HG02763 (cell line): ENCODE measurements around the gene CRACR2B.

Experiments used
- ATAC-seq: cut with Tn5 transposase; IDR thresholded peaks from one replicate; pipeline ENCODE4 v1.9.1; 2021; ENCODE audit warnings: mild to moderate bottlenecking, moderate library complexity; ENCODE audit not compliant: unreplicated experiment

CRACR2B gene

DNA sequence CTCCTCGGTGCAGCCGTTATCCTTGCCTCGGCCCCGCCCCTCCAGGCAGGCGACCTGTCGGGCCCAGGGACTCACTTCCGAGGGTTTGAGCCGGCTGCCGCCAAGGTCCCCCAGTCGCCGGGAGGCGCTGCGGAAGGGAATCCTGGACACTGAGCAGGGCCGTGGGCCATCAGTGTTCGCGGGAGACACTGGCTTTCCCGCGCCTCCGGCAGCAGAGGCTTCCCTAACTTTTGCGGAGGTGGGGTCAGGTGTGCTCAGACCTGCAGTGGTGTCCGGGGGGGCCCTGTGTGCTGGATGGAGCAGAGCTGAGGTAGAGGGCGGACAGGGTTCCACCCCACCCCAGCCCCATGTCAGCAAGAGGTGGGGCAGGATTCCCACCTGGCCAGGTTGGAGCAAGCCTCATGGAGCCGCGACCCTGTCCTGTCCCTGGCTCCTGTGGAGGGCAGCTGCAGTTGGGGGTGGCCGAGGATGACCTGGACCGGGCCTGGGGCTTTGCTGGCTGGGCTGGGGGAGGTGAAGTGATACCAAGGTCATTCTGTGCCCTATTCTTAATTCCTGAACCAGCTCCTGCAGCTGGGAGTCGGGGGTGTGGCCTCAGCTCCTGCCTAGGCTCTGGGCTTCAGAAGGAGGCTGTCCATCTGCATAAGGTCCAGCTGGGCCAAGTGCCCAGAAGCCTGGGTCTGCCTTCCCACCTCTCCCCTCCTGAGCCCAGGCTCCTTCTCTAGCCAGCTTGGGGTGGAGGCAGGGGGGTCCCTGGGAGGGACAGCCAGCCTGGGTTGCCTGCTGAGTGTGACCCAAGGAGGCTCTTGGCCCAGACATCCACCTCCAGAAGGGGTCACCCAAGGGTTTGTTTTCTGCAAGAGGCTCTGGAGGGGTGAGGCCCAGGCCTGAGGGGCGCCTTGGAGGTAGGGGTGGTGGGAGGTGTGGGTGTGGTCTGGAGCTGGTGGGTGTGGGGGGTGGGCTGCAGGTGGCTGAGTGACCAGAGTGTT, 23.4 kb downstream of the CRACR2B start:
- ATAC-seq: no peak

DNA sequence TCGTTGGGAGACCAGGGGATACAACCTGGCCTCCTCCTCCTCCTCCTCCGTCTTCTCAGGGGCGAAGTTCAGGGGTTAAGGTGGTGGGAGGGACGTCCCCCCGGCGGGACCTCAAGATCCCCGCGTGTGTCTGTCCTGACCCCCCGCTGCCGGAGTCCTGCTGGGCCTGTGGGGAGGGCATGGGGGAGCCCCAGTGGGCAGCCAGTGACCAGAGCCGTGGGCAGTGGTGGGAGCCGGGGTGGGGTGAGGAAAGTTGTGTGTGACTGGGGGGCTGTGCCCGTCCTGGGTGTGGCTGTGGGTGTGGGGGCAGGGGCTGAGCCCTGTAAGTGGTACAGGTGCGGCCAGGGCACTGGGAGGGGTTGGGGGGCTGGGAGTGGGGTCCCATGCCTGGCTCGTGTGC, 25.0 kb downstream of the CRACR2B start:
- no peak for ATAC-seq

DNA sequence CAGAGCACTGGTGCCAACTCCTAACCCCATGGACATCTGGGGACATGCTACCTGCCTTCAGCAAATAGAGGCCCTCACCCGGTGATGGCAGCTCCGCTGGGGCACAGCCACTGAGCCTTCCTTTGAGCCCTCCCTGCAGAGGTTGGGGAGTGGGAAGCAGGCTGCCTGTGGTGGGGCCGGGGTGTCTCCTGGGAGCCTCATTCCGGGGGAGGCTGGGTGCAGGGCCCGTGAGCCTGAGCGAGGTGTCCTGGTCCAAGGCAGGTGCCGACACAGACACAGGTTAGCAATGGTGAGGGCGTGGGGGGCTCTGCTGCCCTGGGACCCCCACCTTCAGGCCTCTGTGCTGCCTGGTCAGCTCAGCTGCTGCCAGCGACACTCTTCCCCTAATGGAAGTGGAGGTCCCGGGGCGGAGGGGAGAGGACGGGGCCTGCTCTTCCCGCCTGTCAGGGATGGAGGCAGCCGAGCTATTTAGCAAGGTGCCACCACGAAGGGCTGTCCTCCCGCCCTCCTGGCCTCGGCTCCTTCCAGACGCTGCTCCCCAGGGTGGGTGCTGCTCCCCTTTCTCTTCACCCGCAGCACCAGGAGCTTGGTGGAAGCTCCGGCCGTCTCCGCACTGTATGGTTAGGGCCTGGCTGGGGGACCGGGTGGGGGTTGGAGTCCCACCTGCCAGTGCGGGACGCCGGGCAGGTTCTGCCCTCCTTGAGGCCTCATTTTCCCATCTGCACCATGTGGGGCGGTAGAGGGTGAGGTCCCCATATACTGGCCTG, 26.1 kb downstream of the CRACR2B start:
- ATAC-seq: no peak

DNA sequence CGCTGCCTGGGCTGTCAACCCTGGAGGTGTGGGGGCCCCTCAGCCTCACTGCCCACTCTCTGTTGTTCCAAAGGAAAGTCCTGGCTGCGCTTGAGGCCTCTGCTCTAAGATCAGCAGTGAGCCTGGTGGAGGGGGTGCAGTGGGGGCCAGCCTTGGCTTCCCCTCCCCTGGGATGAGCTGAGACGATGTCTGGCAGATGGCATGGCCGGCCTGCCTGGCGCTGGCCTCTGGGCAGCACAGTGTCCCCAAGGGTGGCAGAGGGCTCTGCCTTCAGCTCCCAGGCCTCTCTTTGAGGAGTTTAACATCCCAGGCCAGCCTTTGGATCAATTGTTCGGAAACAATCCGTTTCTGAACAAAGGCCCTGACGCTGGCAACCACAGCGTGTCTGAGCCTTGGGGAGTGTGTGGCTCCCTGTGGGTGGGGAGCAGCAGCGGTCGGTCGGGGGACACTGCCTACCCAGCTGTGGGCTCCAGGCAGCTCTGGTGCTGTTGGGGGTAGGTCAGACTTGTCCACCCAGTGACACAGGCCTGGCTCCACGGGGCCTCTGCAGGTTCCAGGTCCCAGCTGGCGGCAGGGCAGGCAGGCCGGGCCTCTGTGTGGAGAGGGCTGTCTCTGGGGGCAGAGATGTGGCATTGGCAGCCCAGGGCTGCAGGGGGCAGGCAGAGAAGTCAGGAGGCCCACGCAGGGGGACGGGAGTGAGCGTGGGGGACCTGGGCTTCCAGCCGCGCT, 27.0 kb downstream of the CRACR2B start:
- ATAC-seq: no peak

DNA sequence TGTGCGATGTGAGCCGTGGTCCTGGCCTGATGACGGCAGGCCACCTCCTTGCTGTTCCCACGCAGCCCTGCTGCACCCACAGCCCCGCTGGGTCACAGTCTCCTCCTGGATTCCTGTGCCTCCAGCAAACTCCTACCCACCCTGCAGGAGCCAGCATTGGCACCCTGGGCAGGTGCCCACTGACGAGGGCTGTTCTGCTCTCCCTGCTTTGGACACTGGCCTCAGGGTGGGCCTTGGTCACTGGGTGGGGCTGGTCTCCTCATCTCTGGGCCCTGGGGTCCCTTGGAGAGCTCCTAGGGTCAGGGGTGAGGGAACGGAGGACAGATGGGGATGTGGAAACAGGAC, 27.6 kb downstream of the CRACR2B start:
- no peak for ATAC-seq

DNA sequence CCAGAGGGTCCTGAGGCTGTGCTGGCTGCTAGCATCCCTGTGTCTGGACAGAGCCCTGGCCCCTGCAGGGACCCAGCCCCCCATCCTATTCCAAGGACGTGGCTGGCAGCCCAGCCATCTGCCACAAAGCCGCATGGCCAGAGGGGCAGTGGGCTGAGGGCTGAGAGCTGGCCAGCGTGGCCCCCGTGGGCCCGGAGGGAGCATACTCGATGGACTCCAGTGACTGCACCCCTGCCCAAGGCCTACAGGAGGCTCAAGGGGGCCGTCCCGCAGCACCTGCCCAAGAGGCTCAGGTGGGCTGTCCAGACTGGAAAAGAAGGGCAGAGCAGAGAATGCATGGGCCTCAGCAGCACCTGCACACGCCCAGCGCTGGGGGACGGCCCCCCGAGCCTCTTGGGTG, 28.1 kb downstream of the CRACR2B start:
- ATAC-seq: no peak

DNA sequence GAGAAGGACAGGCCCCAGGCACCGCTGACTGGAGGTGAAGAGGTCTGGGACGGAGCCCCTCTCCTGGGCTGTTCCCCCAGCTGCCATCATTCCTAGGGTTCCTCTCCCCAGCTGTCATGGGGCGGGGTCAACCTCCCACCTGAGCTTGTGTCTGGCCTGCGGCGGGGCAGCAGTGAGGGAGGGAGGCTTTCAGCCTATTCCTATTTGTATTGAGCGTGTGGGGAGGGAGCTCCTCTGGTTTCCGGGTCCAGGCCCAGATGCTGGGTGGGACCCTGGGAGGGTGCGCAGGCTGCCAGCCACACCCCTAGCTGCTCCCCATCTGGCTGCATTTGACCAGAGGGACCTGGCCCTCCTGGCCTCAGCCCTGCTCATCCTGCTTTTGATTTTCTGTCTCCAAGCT, 28.7 kb downstream of the CRACR2B start:
- ATAC-seq: no peak

DNA sequence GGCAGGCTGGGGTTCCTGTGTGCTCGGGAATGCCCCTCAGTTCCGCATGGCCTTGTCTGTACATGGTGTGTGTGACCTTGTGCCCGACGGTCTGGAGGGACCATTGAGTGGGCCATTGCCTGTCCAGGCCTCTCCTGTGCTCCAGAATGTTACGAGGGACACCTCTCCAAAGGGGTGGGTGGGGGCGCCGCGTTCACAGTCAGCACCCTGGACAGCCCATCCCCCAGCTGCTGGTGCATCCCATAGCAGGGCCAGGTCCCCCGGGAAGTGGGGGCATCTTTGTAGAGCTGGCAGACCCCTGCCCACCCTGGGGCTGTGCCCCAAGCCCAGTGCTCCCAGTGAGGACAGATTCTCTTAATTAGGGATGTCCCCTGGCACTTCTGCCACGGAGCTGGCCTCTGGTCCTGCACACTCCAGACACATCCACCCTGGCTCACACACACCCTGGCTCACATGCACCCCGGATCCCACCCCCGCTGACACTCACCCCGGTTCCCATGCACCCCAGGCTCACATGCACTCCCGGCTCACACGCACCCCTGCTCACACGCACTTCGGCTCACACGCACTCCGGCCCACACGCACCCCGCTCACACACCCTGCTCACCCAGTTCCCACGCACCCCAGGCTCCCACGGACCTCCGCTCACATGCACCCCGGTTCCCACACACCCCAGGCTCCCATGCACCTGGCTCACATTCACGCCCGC, 30.5 kb downstream of the CRACR2B start:
- ATAC-seq: no peak

DNA sequence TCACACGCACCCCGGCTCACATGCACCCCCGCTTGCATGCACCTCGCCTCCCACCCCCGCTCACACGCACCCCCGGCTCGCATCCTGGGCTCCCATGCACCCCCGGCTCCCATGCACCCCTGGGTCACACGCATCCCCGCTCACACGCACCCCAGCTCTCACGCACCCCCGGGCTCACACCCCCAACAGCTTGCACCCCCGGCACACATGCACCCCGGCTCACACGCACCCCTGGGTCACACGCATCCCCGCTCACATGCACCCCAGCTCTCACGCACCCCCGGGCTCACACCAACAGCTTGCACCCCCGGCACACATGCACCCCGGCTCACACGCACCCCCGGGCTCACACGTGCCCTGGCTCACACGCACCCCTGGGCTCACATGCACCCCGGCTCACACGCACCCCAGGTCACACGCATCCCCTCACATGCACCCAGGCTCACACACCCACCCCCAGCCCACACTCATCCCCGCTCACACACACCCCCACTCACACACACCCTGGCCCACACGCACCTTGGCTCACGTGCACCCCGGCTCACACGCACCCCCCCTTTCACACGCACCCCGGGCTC, 31.1 kb downstream of the CRACR2B start:
- ATAC-seq: no peak

DNA sequence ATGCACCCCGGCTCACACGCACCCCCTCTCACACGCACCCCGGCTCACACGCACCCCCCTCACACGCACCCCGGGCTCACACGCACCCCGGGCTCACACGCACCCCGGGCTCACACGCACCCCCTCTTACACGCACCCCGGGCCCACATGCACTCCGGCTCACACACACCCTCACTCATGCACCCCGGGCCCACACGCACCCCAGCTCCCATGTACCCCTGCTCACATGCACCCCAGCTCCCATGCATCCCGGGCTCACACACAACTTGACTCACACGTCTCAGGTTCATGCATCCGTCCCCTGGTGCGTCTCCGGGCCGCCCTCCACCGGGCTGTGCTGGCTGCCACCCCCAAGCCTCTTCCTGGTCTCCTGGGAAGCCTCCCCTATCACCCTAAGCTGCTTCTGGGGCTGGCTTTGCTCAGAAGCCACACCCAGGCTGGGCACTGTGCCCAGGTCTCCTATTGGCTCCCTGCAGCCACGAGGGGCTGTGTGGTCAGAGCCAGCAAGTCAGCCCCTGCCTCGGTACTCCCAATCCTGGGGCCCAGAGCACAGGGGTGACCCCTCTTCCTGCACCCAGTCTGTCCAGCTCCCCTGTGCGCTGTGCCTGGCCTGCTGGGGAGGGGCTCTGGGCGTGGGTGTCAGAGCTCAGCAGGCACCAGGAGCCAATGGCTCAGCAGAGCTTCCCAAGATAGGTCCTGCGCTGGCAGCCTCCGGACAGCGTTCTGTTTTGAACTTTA, 31.8 kb downstream of the CRACR2B start:
- no peak for ATAC-seq

DNA sequence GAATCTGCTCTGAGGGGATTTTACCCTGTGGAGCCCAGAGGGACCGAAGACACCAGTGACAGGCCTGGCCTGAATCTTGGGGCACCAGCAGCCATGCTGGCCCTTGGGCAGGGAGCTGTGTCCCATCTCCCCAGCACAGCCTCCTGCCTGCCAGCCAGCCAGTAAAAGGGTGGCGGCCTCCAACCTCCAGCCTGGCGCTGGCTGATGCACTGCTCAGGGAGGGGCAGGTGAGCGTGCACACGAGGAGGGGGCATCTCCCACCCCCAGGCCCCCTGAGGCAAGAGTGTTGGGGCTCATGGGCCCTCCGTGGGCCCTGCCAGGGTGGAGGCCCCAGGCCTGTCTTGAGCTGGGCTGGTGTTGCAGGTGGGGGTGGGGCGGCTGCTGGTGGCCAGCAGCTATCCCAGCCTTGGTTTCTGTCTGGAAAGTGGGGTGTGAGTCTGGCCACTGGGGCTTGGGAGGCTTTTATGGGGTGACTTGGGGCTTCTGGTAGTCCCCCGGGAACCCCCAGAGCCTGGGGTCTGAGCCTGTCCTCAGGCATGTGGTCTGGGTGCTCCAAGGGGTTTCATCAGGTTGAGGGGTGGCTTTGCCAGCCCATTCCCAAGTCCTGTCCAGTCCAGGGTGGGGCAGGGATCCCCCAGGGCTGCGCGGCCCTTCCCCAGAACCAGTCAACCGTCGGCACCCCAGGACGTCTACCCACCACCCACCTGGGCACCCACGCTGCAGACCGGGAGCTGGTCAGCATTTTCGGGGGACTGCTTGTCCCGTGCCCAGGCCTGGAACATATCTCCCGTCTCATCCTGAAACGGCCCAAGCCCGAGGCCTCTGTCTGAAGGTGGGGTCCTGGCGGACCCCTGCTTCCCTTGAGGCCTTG, 32.8 kb downstream of the CRACR2B start:
- ATAC-seq: no peak

DNA sequence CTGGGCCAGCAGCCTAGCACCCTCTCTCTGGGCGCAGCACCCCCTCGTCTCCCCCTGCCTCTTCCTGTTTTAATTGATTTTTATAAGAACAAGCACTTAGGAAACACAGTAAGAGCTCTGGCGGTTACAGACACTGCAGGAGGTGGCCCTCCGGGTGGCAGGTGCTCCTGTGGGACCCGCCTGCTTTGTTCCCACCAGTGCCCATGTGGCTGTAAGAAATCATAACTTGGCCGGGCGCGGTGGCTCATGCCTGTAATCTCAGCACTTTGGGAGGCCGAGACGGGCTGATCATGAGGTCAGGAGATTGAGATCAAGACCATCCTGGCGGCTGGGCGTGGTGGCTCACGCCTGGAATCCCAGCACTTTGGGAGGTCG, 33.4 kb downstream of the CRACR2B start:
- no peak for ATAC-seq

DNA sequence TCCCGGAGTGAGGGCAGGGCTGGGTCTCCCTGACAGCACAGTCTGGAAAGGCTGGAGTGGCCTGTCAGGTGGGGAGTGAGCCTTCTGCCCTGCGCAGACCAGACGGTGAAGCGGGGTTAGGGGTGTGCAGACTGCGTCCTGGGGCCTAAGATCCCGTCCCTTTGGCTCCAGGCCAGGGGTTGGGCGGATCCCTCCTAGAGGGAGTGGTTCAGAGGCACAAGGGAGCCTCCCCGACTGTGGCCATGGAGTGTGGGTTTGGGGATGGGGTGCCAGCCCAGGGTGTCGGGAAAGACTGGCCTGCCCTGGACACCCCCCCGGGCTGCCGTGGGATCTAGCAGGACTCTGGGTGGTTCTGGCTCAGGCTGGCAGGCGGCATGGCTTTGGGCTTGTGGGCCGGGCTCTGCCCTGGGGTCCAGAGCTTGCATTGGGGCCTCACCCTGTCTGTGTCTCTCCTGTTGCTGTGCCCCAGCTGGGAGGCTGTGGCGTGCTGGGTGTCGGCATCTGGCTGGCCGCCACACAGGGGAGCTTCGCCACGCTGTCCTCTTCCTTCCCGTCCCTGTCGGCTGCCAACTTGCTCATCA, 34.5 kb downstream of the CRACR2B start:
- ATAC-seq: no peak

DNA sequence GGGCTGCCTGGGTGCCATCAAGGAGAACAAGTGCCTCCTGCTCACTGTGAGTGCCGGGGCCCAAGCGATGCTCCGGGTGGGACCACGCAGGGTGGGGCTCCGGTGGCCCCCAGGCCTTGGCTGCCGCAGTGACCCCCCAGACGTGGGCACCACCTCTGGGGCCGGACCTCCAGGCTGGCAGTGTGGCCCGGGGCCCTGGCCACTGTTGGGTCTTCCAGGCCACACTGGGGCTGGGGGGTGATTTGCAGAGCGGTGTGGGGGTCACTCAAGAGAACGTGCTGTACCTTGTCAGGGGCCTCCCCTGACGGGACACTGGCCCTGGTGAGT, 34.9 kb downstream of the CRACR2B start:
- no peak for ATAC-seq

DNA sequence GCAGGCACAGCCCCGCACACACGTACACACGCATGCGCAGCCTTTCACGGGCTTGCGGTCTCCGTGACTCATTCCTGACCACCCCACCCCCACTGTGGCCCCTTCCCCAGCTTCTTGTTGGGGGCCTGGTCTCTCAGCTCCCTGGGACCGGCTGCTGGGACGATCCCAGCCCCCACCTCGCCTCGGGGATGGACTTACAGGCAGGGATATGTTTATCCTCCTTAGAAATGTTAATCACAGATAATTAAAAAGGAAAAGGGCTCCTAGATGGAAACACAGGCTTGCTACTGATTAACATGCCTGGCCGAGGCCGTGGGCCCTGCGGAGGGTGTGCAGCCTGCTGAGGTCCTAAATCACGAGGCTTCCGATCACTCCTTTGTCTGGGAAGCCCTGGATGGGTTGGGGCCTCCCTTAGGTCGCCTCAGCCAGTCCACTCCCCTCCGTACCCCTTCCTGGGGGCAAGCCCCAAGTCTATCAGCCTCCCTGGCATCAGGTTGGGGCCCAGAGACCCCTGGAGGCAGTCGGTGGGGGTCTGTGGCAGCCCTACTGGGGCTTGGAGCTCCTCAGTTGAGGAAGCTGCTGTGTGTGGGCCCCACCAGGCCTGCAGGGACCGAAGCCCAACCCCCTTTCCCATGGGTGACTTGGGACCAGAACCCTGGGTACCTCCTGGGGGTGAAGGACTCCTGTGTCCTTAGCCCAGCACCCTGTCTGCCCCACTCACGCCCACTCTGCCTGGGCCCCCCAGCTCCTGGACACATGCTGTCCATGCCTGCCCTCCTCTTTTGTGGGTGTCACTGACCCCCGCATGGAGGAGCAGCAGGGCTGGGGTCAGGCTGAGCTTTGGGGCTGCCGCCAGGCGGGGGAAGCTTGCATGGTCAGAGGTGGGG, 35.5 kb downstream of the CRACR2B start:
- ATAC-seq: no peak

DNA sequence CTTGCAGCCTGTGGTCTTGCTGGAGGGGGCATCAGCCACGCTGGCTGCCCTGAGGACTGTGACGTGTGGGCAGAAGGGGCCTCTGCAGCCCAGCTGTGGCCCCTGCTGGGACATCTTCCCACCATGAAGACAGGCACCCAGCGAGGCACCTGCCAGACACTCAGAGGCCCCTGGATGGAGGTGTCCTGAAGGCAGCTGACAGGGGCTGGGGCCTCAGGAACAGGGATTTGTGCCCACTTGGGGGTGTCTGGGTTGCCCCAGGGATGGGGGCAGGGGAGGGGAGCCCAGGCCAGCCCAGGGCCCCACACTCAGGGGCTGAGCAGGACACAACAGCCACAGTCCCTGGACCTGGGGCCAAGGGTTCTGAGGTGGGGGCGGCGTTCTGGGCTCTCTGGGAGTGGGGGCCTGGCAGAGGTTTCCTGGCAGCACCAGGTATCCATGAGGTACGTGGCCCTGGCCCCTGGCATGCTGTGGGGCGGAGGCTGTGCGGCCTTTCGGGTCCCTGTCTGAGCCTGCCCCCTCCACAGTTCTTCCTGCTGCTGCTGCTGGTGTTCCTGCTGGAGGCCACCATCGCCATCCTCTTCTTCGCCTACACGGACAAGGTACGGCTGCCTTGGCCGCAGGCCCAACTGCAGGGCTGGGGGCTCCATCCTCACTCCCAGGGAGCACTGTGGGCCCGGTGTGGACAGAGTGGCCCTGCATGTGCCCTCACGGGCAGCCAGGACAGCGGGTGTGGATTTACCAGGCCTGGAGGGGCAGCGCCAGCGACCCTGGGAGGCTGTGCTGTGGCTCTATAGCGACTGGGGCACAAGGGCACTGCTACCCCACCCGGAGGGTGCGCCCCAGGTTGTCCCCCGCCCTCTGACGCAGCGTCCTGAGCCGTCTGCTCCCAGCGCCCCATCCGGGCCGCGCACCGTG, 36.5 kb downstream of the CRACR2B start:
- ATAC-seq: no peak

DNA sequence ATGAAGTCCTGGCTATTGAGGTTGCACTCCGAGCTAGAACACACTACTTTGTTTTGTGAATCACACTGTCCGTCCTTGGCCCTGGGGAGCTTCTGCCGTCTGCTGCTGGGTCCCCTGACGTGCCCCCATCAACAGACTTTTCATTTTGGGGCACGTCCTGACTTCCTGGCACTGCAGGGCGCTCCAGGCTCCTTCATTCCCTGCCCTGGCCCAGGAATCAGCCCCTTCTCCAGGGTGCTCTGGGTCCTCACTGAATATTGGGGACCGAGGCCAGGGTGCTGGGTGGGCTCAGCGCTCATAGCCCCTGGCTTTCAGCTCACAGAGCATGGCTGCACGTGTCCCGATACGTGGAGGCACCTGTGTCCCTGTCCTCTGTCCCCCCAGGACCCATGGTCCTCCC, 37.2 kb downstream of the CRACR2B start:
- no peak for ATAC-seq
